Duodenal mucosa (tissue), 2 donors: Measurements from ENCODE around the gene ERBB4.

Experiments
- H3K27ac ChIP-seq: one replicate; pipeline ENCODE4 v1.7.0; 2013; ENCODE audit warnings: low read depth, low read length
- H3K27me3 ChIP-seq, 2 donors: one replicate each; pipeline ENCODE4 v1.7.0; 2013; ENCODE audit warnings: low read length in 2 of 2, control low read depth in 1 of 2; ENCODE audit not compliant: insufficient read depth in 2 of 2, control insufficient read depth in 1 of 2
- H3K36me3 ChIP-seq, 2 donors: one replicate each; pipeline ENCODE4 v1.7.0; 2013; ENCODE audit warnings: low read length in 2 of 2, control low read depth in 1 of 2; ENCODE audit not compliant: insufficient read depth in 2 of 2, control insufficient read depth in 1 of 2
- H3K4me1 ChIP-seq, 2 donors: one replicate each; pipeline ENCODE4 v1.7.0; 2013; ENCODE audit warnings: low read length in 2 of 2, control low read depth in 1 of 2; ENCODE audit not compliant: insufficient read depth in 2 of 2, control insufficient read depth in 1 of 2
- H3K4me3 ChIP-seq, 2 donors: one replicate each; pipeline ENCODE4 v1.7.0; 2013; ENCODE audit warnings: low read length in 2 of 2, low read depth in 1 of 2
- H3K9ac ChIP-seq, 2 donors: one replicate each; pipeline ENCODE4 v1.7.0; 2013; ENCODE audit warnings: low read length in 2 of 2, low read depth in 1 of 2
- H3K9me3 ChIP-seq, 2 donors: one replicate each; pipeline ENCODE4 v1.7.0; 2013; ENCODE audit warnings: low read length in 2 of 2, control low read depth in 1 of 2; ENCODE audit not compliant: control insufficient read depth in 1 of 2

Gene ERBB4

GRCh38 chr2:212170382-212170781 lies 368.2 kb downstream of the ERBB4 start:
- Histone ChIP-seq H3K27ac (no peak overlapping the region), H3K27me3 (no peaks in the 10 kb centered on the region), H3K36me3 (no peaks in the 10 kb centered on the region), H3K9ac (no peak overlapping the region), H3K4me3 (no peak overlapping the region), H3K9me3 (no peaks in the 10 kb centered on the region), H3K4me1 (no peaks in the 10 kb centered on the region)

- H3K9ac ChIP-seq: no peak overlapping the region
- no peak overlapping the region for H3K27ac ChIP-seq
- H3K4me3 ChIP-seq: no peak overlapping the region
- H3K36me3 ChIP-seq: no peaks in the 10 kb centered on the region
- no peaks in the 10 kb centered on the region for H3K27me3 ChIP-seq
- no peaks in the 10 kb centered on the region for H3K9me3 ChIP-seq
- no peaks in the 10 kb centered on the region for H3K4me1 ChIP-seq
Measured at GRCh38 chr2:212158081-212158480, 380.5 kb downstream of the ERBB4 start.

- Histone ChIP-seq H3K4me3 (no peak overlapping the region), H3K27me3 (no peaks in the 10 kb centered on the region), H3K27ac (no peak overlapping the region), H3K9ac (no peak overlapping the region), H3K36me3 (no peaks in the 10 kb centered on the region), H3K9me3 (no peaks in the 10 kb centered on the region), H3K4me1 (no peaks in the 10 kb centered on the region)
Measured at GRCh38 chr2:212157012-212157411, 381.6 kb downstream of the ERBB4 start.

GRCh38 chr2:212156088-212156487 lies 382.5 kb downstream of the ERBB4 start:
- H3K9ac ChIP-seq: no peak overlapping the region

GRCh38 chr2:212154477-212154878 lies 384.1 kb downstream of the ERBB4 start:
- no peak overlapping the region for H3K4me3 ChIP-seq
- H3K4me1 ChIP-seq: no peaks in the 10 kb centered on the region
- no peaks in the 10 kb centered on the region for H3K9me3 ChIP-seq
- H3K27me3 ChIP-seq: no peaks in the 10 kb centered on the region
- no peaks in the 10 kb centered on the region for H3K36me3 ChIP-seq
- H3K9ac ChIP-seq: no peak overlapping the region
- no peak overlapping the region for H3K27ac ChIP-seq

More at GRCh38 chr2:212156088-212156487, 382.5 kb downstream of the ERBB4 start:
- H3K4me1 ChIP-seq: no peaks in the 10 kb centered on the region
- H3K4me3 ChIP-seq: no peak overlapping the region
- H3K27ac ChIP-seq: no peak overlapping the region
- no peaks in the 10 kb centered on the region for H3K36me3 ChIP-seq
- H3K9me3 ChIP-seq: no peaks in the 10 kb centered on the region
- H3K27me3 ChIP-seq: no peaks in the 10 kb centered on the region

- Histone ChIP-seq H3K9ac (no peak overlapping the region), H3K9me3 (no peaks in the 10 kb centered on the region), H3K36me3 (no peaks in the 10 kb centered on the region), H3K27ac (no peak overlapping the region), H3K4me3 (no peak overlapping the region), H3K27me3 (no peaks in the 10 kb centered on the region), H3K4me1 (no peaks in the 10 kb centered on the region)
Measured at GRCh38 chr2:212153923-212154322, 384.7 kb downstream of the ERBB4 start.

- H3K4me3 ChIP-seq: no peak overlapping the region
- H3K27ac ChIP-seq: no peak overlapping the region
- H3K27me3 ChIP-seq: no peaks in the 10 kb centered on the region
- H3K4me1 ChIP-seq: no peaks in the 10 kb centered on the region
- no peaks in the 10 kb centered on the region for H3K36me3 ChIP-seq
- H3K9me3 ChIP-seq: no peaks in the 10 kb centered on the region
- H3K9ac ChIP-seq: no peak overlapping the region
Measured at GRCh38 chr2:212147921-212148513, 390.6 kb downstream of the ERBB4 start.

GRCh38 chr2:212146416-212146815 lies 392.2 kb downstream of the ERBB4 start:
- Histone ChIP-seq H3K36me3 (no peaks in the 10 kb centered on the region), H3K27ac (no peak overlapping the region), H3K4me3 (no peak overlapping the region), H3K9me3 (no peaks in the 10 kb centered on the region), H3K9ac (no peak overlapping the region), H3K27me3 (no peaks in the 10 kb centered on the region), H3K4me1 (no peaks in the 10 kb centered on the region)

GRCh38 chr2:212145121-212145520 lies 393.5 kb downstream of the ERBB4 start:
- Histone ChIP-seq H3K36me3 (no peaks in the 10 kb centered on the region), H3K9me3 (no peaks in the 10 kb centered on the region), H3K27ac (no peak overlapping the region), H3K4me1 (no peaks in the 10 kb centered on the region), H3K27me3 (no peaks in the 10 kb centered on the region), H3K4me3 (no peak overlapping the region), H3K9ac (no peak overlapping the region)

GRCh38 chr2:212142631-212143030 lies 396.0 kb downstream of the ERBB4 start:
- Histone ChIP-seq H3K36me3 (no peaks in the 10 kb centered on the region), H3K4me3 (no peak overlapping the region), H3K9me3 (no peaks in the 10 kb centered on the region), H3K9ac (no peak overlapping the region), H3K4me1 (no peaks in the 10 kb centered on the region), H3K27me3 (no peaks in the 10 kb centered on the region), H3K27ac (no peak overlapping the region)

- no peaks in the 10 kb centered on the region for H3K36me3 ChIP-seq
- no peak overlapping the region for H3K27ac ChIP-seq
- no peaks in the 10 kb centered on the region for H3K27me3 ChIP-seq
- H3K9me3 ChIP-seq: no peaks in the 10 kb centered on the region
- no peak overlapping the region for H3K9ac ChIP-seq
- H3K4me1 ChIP-seq: no peaks in the 10 kb centered on the region
- no peak overlapping the region for H3K4me3 ChIP-seq
Measured at GRCh38 chr2:212141499-212141898, 397.1 kb downstream of the ERBB4 start.
